ENCODE results near the gene ASIP.
"Not testable (repeated sequence)": the region's sequence is repeated elsewhere in the genome, so short reads cannot be mapped to it uniquely, and the experiment has no call there.

The ASIP gene

DNA sequence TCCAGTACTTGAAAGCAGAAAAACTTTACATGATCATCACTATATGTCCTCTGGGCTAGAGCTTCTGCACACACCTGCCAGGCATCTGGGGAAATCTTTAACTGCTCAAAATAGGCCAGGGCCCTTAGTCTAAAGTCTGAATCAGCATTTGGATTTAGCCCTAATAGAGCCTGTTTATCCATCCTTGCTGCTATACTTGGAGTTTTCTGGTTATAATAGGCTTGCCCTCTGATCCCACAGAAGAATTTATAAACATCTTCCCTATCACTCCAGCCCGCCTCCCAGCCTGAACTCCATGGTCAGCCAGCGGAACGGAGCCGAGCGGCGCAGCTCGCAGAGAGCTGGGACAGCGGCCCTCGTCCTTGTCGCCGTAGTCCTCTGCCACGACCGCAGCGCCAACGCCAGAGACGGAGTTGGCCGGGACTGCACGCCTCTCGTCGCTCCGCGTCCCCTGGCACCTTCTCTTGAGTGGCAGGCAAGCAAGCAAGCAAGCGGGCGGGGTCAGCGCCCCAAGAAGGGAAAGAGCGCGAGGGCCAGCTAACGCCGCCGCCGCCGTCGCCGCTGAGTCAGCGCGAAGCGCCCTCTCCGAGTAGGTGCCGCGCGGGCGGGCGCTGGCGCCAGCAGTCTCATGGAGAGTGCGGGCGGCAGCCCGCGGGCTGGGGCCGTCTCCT, 25.4 kb upstream of the ASIP start:
- Histone ChIP-seq H3K27me3 (ENCODE audit: control insufficient read depth, insufficient read depth, low read length) (peaks cover 41% of the 10 kb centered on the region), H3K9me3 (ENCODE audit: control insufficient read depth, insufficient read depth, low read depth, low read length) (peaks cover 3% of the 10 kb centered on the region; the same call in 1 of the 2 replicates), H3K4me1 (ENCODE audit: control insufficient read depth, insufficient read depth, low read length) (no peaks in the 10 kb centered on the region), H3K9ac (ENCODE audit: low read length) (peak overlapping the region; percentile 24), H3K4me3 (ENCODE audit: low read depth, low read length) (peak overlapping the region; percentile 60), H3K36me3 (ENCODE audit: control insufficient read depth, insufficient read depth, low read length) (no peaks in the 10 kb centered on the region), H3K27ac (ENCODE audit: low read depth, low read length) (no peak overlapping the region)

DNA sequence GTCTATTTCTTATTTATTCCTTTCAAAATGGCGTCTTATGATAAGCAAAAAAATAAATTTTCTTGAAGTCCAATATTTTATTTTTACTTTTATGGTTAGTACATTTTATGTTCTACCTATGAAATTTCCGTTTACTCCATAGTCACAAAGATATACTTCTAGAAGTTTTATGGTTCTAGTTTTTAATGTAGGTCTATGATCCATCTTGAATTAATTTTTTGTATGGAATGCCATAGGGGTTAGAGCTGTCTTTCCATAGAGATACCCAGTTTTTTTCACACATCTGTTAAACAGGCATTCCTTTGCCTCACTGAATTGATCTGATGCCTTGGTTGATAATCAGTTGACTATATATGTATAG, 24.9 kb upstream of the ASIP start:
- Histone ChIP-seq H3K27ac (ENCODE audit: low read depth, low read length) (no peak overlapping the region), H3K9me3 (ENCODE audit: control insufficient read depth, insufficient read depth, low read depth, low read length) (peaks cover 3% of the 10 kb centered on the region; the same call in 1 of the 2 replicates), H3K4me1 (ENCODE audit: control insufficient read depth, insufficient read depth, low read length) (no peaks in the 10 kb centered on the region), H3K27me3 (ENCODE audit: control insufficient read depth, insufficient read depth, low read length) (peaks cover 41% of the 10 kb centered on the region), H3K9ac (ENCODE audit: low read length) (no peak overlapping the region), H3K36me3 (ENCODE audit: control insufficient read depth, insufficient read depth, low read length) (no peaks in the 10 kb centered on the region), H3K4me3 (ENCODE audit: low read depth, low read length) (peak overlapping the region; percentile 60)

DNA sequence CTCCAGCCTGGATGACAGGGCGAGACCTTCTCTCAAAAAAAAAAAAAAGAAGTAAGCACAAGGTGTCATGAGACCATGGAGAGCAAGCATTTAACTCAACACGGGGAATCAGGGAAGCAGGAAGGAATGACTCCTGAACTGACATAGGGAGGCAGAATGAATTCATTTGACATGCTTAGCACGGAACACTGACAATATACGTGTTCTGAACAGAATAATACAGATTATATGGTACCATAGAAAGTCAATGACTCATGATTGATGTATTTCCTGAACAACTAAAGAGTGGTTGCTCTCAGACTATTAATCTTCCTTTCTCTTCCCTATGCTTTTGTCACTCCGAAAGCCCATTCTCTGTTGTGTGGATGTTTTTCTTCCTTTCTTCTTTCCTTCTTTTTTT, 20.7 kb upstream of the ASIP start:
- H3K4me3 ChIP-seq (ENCODE audit: low read depth, low read length): no peak overlapping the region
- H3K27ac ChIP-seq (ENCODE audit: low read depth, low read length): no peak overlapping the region
- H3K4me1 ChIP-seq (ENCODE audit: control insufficient read depth, insufficient read depth, low read length): no peaks in the 10 kb centered on the region
- H3K9me3 ChIP-seq (ENCODE audit: control insufficient read depth, insufficient read depth, low read depth, low read length): 0 out of 2 replicates have a peak, but pooled peaks cover 2% of the 10 kb centered on the region
- H3K9ac ChIP-seq (ENCODE audit: low read length): no peak overlapping the region
- peaks cover 21% of the 10 kb centered on the region for H3K27me3 ChIP-seq (ENCODE audit: control insufficient read depth, insufficient read depth, low read length)
- no peaks in the 10 kb centered on the region for H3K36me3 ChIP-seq (ENCODE audit: control insufficient read depth, insufficient read depth, low read length)

DNA sequence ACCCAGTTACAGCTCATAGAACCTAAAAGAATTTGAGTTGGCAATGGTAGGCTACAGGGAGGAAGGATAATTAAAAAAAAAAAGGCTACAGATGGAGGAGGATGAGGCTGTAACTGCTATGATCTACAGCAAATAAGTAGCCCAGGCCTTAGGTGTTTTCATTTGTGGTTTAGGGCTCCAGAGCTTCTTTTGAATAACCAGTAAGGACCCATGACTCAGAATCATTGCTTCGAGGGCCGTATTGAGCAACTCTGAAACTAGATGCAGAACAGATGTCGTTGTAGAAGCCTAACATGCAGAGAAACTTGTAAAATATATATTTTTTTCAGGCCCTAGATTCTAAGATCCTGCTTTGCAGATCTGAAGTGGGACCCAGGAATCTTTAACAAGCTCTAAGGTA, 19.0 kb upstream of the ASIP start:
- H3K4me1 ChIP-seq (ENCODE audit: control insufficient read depth, insufficient read depth, low read length): no peaks in the 10 kb centered on the region
- H3K9ac ChIP-seq (ENCODE audit: low read length): no peak overlapping the region
- no peak overlapping the region for H3K27ac ChIP-seq (ENCODE audit: low read depth, low read length)
- H3K4me3 ChIP-seq (ENCODE audit: low read depth, low read length): no peak overlapping the region
- peaks cover 7% of the 10 kb centered on the region; the same call in 1 of the 2 replicates for H3K27me3 ChIP-seq (ENCODE audit: control insufficient read depth, insufficient read depth, low read length)
- H3K36me3 ChIP-seq (ENCODE audit: control insufficient read depth, insufficient read depth, low read length): no peaks in the 10 kb centered on the region
- H3K9me3 ChIP-seq (ENCODE audit: control insufficient read depth, insufficient read depth, low read depth, low read length): 0 out of 2 replicates have a peak, but pooled peaks cover 2% of the 10 kb centered on the region

DNA sequence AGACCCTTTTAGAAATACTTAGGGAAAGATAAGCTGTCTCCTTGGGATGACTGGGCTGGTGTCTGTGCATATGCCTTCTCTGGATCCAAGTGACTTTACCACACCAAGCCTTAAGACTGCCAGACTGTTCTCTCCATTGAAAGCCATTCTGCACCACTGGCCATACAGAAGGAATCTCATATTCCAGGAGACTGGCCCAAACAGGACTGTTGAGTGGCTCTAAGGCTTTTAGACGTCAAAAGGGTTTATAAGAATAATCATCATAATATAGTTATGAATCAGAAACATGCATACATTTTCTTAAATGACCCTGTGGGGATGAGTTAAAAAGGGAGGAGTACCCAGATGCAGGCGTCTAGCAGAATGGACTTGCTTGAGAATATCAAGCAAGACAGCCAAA, 17.0 kb upstream of the ASIP start:
- H3K4me1 ChIP-seq (ENCODE audit: control insufficient read depth, insufficient read depth, low read length); H3K27me3 ChIP-seq (ENCODE audit: control insufficient read depth, insufficient read depth, low read length); H3K9ac ChIP-seq (ENCODE audit: low read length); H3K36me3 ChIP-seq (ENCODE audit: control insufficient read depth, insufficient read depth, low read length); H3K9me3 ChIP-seq (ENCODE audit: control insufficient read depth, insufficient read depth, low read depth, low read length); H3K27ac ChIP-seq (ENCODE audit: low read depth, low read length); H3K4me3 ChIP-seq (ENCODE audit: low read depth, low read length): not testable (repeated sequence)

DNA sequence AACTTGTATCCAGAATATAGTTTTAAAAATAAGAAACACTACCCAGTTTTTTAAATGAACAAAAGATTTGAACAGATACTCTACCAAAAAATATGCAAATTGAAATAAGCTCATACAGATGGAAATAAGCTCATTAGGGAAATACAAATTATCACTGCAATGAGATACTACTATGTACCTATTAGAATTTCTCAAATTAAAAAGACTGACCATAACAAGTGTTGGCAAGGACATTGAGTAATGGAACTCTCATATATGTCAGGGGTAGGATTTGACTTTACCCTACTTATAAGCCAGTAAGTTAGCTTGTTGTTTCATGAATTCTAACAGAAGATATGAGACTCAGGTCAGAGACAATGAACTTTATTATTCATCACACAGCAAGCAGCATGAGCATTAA, 9.6 kb upstream of the ASIP start:
- Histone ChIP-seq H3K4me3 (ENCODE audit: low read depth, low read length) (no peak overlapping the region), H3K9me3 (ENCODE audit: control insufficient read depth, insufficient read depth, low read depth, low read length) (peaks cover 13% of the 10 kb centered on the region), H3K27me3 (ENCODE audit: control insufficient read depth, insufficient read depth, low read length) (no peaks in the 10 kb centered on the region), H3K36me3 (ENCODE audit: control insufficient read depth, insufficient read depth, low read length) (no peaks in the 10 kb centered on the region), H3K9ac (ENCODE audit: low read length) (no peak overlapping the region), H3K4me1 (ENCODE audit: control insufficient read depth, insufficient read depth, low read length) (no peaks in the 10 kb centered on the region), H3K27ac (ENCODE audit: low read depth, low read length) (no peak overlapping the region)

DNA sequence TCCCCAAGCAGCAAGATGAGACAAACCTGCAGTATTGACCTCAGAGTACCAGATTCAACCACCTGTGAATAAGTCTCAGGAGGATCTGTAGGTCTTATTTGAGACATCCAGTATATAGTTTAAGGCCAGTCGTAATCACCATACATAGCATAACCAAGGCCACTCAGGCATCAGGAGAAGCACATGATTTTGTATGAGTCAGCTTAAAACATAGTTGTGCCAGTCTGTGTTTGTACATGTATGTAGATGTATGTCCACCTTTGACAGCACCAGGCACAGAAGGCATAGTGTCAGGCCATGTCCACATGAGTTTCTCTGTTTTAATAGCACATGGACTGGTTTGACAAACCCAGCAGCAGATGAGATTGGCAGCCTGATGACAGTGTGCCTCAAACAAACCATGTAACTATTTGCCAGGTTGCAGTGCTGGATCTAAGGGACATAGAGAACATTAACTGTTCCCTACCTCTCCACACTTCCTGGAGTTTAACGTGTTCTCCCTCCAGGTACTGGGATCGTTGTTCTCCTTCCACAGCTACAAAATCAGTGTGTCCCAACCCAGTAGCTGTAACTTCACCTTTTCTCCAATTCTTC, 8.6 kb upstream of the ASIP start:
- H3K4me3 ChIP-seq (ENCODE audit: low read depth, low read length): no peak overlapping the region
- H3K9me3 ChIP-seq (ENCODE audit: control insufficient read depth, insufficient read depth, low read depth, low read length): peaks cover 13% of the 10 kb centered on the region
- H3K4me1 ChIP-seq (ENCODE audit: control insufficient read depth, insufficient read depth, low read length): no peaks in the 10 kb centered on the region
- H3K27ac ChIP-seq (ENCODE audit: low read depth, low read length): no peak overlapping the region
- H3K27me3 ChIP-seq (ENCODE audit: control insufficient read depth, insufficient read depth, low read length): no peaks in the 10 kb centered on the region
- no peaks in the 10 kb centered on the region for H3K36me3 ChIP-seq (ENCODE audit: control insufficient read depth, insufficient read depth, low read length)
- H3K9ac ChIP-seq (ENCODE audit: low read length): no peak overlapping the region

DNA sequence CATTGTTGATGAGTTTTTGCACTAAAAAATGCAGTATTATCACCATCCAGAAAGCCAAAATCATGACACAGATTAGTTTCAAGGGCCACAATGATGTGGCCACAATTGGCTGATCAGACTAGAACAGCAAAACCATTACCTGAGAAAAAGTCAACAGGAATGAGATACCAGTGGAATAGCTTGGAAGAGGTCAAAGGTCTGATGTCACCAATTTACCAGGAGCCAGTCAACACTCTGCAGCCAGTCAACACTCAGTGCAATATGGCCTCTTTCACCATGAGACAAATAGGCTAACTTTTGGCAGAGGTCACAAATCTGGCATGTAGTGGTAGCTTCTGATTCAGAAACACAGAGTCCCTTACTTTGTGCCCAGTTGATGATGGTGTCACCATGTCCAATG, 7.5 kb upstream of the ASIP start:
- Histone ChIP-seq H3K27me3 (ENCODE audit: control insufficient read depth, insufficient read depth, low read length) (no peaks in the 10 kb centered on the region), H3K27ac (ENCODE audit: low read depth, low read length) (no peak overlapping the region), H3K4me3 (ENCODE audit: low read depth, low read length) (no peak overlapping the region), H3K36me3 (ENCODE audit: control insufficient read depth, insufficient read depth, low read length) (no peaks in the 10 kb centered on the region), H3K9me3 (ENCODE audit: control insufficient read depth, insufficient read depth, low read depth, low read length) (peaks cover 16% of the 10 kb centered on the region), H3K9ac (ENCODE audit: low read length) (no peak overlapping the region), H3K4me1 (ENCODE audit: control insufficient read depth, insufficient read depth, low read length) (no peaks in the 10 kb centered on the region)

DNA sequence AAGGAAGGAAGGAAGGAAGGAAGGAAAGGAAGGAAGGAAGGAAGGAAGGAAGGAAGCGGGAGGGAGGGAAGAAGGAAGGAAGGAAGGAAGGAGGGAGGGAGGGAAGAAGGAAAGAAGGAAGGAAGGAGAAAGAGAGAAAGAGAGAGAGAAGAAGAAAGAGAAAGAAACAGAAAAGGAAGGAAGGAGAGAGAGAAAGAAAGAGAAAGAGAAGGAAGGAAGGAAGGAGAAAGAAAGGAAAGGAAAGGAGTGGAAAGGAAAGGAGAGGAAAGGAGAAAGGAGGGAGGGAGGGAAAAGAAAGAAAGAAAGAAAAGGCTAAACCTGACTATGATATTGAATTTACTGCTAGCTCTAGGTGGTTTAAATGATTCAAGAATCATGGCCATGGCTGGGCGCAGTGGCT, 5.3 kb upstream of the ASIP start:
- Histone ChIP-seq H3K27ac (ENCODE audit: low read depth, low read length) (no peak overlapping the region), H3K9ac (ENCODE audit: low read length) (no peak overlapping the region), H3K9me3 (ENCODE audit: control insufficient read depth, insufficient read depth, low read depth, low read length) (peaks cover 16% of the 10 kb centered on the region), H3K4me3 (ENCODE audit: low read depth, low read length) (no peak overlapping the region), H3K36me3 (ENCODE audit: control insufficient read depth, insufficient read depth, low read length) (no peaks in the 10 kb centered on the region), H3K4me1 (ENCODE audit: control insufficient read depth, insufficient read depth, low read length) (no peaks in the 10 kb centered on the region), H3K27me3 (ENCODE audit: control insufficient read depth, insufficient read depth, low read length) (no peaks in the 10 kb centered on the region)

DNA sequence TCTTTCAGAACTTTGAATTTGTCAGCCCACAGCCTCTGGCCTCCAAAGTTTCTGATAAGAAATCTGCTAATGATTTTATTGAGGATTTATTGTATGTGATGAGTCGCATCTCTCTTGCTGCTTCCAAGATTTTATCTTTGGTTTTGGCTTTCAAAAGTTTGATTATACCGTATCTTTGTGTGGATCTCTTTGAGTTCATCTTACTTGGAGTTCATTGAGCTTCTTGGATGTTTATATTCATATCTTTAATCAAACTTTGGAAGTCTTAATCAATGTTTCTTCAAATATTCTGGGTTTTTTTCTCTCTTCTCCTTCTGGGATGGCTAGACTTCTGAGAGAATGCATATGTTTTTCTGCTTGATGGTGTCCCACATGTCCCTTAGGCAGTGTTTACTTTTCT, 3.3 kb upstream of the ASIP start:
- Histone ChIP-seq H3K4me3 (ENCODE audit: low read depth, low read length) (no peak overlapping the region), H3K36me3 (ENCODE audit: control insufficient read depth, insufficient read depth, low read length) (no peaks in the 10 kb centered on the region), H3K27me3 (ENCODE audit: control insufficient read depth, insufficient read depth, low read length) (no peaks in the 10 kb centered on the region), H3K27ac (ENCODE audit: low read depth, low read length) (no peak overlapping the region), H3K9ac (ENCODE audit: low read length) (no peak overlapping the region), H3K9me3 (ENCODE audit: control insufficient read depth, insufficient read depth, low read depth, low read length) (peaks cover 4% of the 10 kb centered on the region), H3K4me1 (ENCODE audit: control insufficient read depth, insufficient read depth, low read length) (no peaks in the 10 kb centered on the region)

DNA sequence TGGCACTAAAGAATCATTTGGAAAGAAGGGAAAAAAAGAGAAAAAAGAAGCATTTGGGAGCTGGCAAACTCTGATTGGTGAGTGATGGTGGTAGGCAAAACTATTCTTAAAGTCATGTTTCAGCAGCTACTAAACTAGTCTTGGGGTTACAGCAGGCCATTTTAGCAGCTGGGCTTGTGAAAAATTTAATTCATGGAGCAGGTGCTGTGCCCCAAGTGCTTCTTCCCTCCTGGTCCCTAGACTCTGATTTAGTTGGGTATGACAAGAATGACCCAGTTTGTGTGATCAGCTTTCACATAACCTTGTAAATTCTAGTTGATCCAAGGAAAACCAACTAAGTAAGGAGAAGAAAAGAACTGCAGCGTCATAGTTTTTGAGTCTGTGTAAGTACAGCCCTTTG, 1.1 kb upstream of the ASIP start:
- Histone ChIP-seq H3K4me3 (ENCODE audit: low read depth, low read length) (no peak overlapping the region), H3K9me3 (ENCODE audit: control insufficient read depth, insufficient read depth, low read depth, low read length) (peaks cover 4% of the 10 kb centered on the region; the same call in 1 of the 2 replicates), H3K27me3 (ENCODE audit: control insufficient read depth, insufficient read depth, low read length) (no peaks in the 10 kb centered on the region), H3K9ac (ENCODE audit: low read length) (no peak overlapping the region), H3K27ac (ENCODE audit: low read depth, low read length) (no peak overlapping the region), H3K36me3 (ENCODE audit: control insufficient read depth, insufficient read depth, low read length) (no peaks in the 10 kb centered on the region), H3K4me1 (ENCODE audit: control insufficient read depth, insufficient read depth, low read length) (no peaks in the 10 kb centered on the region)

All from HUES6 (cell line).